NOMO-1 (cell line): ENCODE results near the gene COPB1.

ENCODE experiments used
- DNase-seq, 2 experiments: peaks; one replicate each; lab custom pipeline; 2025; ENCODE audit not compliant: unreplicated experiment in 2 of 2; lab: John Stamatoyannopoulos, UW

COPB1 gene

GRCh38 chr11:14435717-14436512, 63.7 kb downstream of the COPB1 start:
- no peak for DNase-seq

DNA sequence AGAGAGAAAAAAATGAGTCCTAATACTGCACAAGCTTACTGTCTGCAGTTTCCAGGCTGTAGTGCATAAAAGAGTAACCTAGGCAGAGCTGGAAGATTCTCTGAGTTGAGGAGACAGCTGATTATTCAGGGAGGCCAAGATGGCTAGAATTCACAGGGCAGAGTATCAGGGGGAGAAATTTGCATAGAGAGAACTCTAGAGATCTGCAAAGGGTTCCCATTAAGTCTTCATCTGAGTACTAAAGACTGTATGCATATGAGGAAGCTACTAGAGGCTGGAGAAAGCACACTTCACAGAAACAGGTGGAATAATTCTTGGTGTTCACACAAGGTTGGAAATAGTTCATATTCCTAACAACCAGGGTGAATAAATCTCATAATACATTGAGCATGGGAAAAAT, 74.0 kb downstream of the COPB1 start:
- no peak for DNase-seq

DNA sequence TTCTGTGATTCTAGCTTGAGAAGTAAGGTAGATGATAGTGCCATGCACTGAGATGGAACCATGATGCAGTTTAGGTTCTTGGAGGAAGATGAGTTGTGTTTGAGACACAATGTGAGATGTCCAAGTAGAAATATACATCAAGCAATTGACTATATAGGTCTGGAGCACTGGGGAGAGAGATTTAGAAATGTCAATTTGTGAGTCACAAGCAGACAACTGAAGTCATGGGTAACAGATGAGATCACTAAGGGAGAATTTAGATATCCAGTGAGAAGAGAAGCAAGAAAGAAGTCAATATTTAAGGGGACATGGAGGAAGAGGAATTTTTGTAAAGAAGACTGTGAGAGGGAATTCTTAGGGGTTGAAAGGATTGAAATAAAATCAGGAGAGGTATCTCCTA, 75.5 kb downstream of the COPB1 start:
- DNase-seq: no peak

DNA sequence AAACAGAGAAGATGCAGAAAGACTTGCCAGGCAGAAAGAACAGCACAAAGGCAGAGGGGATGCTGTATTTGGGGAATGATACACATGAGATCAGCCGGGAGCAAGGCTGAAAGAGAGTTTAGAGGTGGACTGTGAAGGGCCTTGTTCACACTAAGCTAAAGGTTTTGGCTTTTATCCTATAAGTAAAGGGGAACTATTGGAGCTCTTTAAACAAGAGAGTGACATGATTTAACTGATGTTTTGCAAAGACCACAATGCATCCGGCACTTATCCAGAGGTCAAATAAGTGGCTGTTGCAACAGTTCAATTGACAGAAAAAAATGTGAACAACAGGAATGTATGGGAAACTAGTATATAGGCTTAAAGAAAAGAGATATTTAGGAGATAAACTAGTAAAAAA, 76.0 kb downstream of the COPB1 start:
- peak; percentile 51 to 91 for DNase-seq

DNA sequence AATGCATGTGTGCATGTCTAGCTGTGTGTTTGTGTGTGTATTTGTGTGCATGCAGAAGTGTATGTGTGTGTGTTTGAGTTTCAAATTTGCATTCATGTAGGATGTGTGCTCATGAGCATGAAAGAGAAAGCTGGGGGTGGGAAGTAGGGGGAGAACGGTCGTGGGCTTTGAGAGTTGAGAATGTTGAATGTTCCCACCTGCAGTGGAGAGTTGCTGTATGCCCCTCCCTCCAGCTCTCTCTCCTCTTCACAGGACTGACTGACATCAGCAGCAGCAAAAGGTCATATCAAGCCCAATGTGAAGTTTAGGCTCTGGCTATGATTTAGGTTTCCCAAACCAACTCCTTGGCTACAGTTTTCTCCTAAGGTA, 76.8 kb downstream of the COPB1 start:
- no peak for DNase-seq

DNA sequence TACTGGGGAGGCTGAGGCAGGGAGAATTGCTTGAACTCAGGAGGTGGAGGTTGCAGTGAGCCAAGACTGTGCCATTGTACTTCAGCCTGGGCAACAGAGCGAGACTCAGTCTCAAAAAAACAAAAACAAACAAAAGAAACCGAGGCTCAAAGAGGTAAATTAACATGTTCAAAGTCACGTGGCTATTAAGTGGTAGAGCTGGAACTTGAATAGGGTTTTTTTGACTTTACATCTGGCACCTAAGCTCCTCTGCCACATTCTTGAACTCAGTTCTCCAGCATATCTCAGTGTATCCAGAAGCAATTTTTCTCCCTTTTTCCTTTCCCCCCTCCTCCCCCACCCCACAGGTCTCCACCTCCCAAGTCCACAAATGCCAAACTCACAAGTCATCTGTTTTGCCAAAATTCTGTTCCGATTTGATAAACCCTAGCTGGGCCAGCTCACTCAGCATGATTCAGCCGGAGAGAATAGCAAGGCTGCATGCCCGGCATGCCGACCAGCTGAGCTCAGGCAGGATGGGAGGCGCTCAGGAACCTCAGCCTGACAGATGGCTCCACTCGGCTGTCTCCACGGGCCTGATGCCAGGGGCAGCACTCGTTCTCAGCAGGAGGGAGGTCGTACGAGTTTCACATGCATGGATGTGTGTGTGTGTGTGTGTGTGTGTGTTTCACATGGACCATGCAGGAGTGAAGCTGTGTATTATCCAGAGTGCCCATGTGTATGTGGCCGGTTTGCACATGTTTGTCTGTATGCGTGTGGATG, 77.4 kb downstream of the COPB1 start:
- DNase-seq: no peak

GRCh38 chr11:14420223-14420622, 79.4 kb downstream of the COPB1 start:
- no peak for DNase-seq

DNA sequence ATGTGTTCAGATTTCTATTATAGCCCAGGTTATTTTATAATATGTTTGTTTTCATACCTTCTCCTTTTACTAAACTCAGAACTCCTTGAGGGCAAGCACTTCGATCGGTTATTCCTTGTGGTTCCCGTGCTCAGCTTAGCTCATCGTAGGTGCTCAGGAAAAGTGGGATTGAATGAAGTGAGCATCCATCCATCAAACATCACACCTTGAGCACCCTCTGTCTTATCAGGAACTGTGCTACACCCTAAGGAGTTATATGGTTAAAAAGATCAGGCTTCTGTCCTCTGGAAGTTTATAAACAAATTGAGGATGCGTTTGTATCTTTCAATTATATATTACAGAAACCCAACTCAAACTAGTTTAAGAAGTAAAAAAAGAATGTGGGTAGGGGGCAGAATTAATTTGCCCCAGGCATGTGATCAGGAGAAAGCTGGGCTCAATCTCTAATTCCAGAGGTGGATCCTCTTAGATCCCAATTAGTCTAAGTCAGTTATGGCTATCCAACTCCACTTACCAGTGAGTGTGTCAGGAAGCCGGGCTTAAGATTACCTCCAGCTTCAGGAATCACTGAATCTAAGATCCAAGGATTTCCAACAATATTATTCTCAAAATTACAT, 80.7 kb downstream of the COPB1 start:
- no peak for DNase-seq

DNA sequence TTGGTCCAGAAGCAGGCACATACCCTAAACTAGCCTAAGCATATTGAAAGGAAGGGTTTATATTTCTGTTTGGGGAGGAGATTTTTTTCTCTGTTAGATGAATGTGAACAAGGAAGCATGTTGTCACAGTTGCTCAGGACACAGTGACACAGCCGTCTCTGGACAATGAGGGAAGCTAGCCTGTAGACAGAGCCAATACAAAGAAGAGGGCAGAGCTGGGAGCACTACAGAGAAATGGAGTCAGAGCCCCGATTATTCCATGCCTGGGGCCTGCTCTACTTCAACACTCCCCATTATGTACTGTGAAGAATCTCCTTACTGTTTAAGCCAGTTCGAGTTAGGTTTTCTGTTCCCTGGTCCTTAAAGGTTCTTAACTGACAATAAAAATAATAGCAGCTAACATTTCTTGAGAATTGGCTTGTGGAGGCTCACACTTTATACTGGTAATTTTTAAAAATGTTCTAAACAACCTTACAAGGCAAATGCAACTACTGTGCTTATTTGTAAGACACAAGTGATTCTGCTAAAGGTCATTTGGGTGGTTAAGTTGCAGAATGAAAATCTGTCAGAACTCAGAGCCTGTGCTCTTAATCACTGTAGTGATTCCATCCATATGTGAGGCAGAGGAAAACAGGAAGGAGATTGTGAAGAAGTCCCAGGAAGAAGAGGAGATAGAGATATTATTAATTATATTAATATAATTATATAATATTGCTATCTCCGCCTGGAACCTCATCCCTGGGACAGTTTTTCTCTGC, 81.8 kb downstream of the COPB1 start:
- DNase-seq: no peak

DNA sequence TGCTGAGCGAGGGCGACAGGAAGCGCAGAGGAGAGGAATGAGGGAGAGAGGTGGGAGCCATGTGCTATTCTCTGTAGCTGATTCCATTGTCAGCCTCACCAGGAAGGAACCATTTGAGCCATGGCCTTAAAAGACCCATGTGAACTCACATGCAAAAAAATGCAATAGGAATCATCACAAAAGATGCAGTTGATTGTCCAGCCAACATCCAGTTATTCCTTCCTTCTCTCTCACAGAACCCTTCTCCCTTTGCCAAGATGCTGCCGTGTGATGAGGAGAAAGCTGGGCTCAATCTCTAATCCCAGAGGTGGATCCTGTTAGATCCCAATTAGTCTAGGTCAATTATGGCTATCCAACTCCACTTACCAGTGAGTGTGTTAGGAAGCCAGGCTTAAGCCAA, 82.4 kb downstream of the COPB1 start:
- no peak for DNase-seq

DNA sequence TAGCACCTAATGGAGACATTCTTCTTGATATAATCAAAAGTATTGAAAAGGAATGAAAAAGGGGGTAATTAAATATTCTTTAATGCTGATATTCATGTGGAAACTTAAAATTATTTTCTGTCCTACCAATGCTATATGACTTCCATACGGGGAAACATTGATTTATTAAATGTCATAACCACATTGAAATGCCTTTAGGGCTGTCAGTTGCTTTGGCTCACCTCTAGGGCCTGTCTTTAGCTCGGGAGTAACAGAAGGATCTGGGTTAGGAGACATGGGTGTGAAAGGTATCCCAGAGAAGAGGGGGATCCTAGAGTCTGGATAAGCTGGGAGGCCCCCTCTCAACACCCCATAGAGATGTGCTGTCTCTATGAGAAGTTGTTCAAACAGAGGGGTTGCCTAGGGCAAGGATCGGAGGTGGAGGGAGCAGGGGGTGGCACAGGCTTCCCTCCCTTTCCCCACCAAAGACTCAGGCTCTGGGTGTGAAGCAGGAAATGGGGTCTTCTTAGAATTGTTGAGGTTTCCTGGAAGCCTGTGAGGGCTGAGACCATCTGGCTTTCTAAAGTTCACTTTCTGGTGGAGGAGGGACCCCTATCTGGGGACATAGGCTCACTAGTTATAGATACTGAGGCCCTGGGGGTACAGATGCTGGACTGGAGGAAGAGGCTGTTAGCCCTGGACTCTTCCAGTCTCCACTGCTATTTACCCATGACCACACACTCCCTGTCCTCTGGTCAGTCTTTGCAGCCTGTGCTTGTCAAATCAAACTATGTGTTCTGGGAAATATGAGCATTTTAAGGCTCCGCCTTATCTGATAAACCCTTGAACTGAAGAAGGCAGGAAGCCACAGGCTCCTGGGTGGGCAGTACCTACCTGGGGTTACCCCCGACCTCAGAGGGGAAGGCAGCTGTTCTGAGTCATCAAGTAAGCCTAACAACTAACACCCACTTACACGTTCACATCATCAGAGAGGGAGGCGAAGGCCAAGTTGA, 84.8 kb downstream of the COPB1 start:
- no peak for DNase-seq

- no peak for DNase-seq
Observed at GRCh38 chr11:14413307-14414069, 86.1 kb downstream of the COPB1 start.

GRCh38 chr11:14411818-14412217, 87.8 kb downstream of the COPB1 start:
- no peak for DNase-seq

GRCh38 chr11:14409891-14410290, 89.7 kb downstream of the COPB1 start:
- no peak for DNase-seq

- no peak for DNase-seq
Observed at GRCh38 chr11:14408612-14409011, 91.0 kb downstream of the COPB1 start.
